K562 (cell line): Measurements from ENCODE around the gene ZC3H8. TPM values are rescaled to one million over a fixed set of nuclear protein-coding genes. Genes with fewer than 3 reads are reported as not detected.

Source experiments
- AFF4 ChIP-seq: sonication (generic); formaldehyde crosslinking; IDR thresholded peaks from 2 replicates; pipeline ENCODE4 v1.8.0; 2023; ENCODE audit warnings: mild to moderate bottlenecking, missing genetic modification reagents
- CBFA2T3 ChIP-seq: fragments of 450-650 bp; IDR thresholded peaks from 2 replicates; pipeline ENCODE4 v1.6.1; 2017
- CBX3 ChIP-seq, 2 experiments: IDR thresholded peaks; 1 replicate in 1 of 2; 2 replicates in 1 of 2; pipeline ENCODE4 v1.6.1; 2012; ENCODE audit warnings: inconsistent platforms in 2 of 2, low read length in 2 of 2, borderline replicate concordance in 1 of 2, control low read depth in 1 of 2
- CLOCK ChIP-seq: fragments of 250-450 bp; sonication (Bioruptor Pico); IDR thresholded peaks from 2 replicates; pipeline ENCODE4 v1.4.0; 2020; ENCODE audit warnings: mild to moderate bottlenecking, moderate library complexity, borderline replicate concordance
- CTBP1 ChIP-seq: fragments of 450-650 bp; IDR thresholded peaks from 2 replicates; pipeline ENCODE4 v1.6.1; 2016; ENCODE audit warnings: borderline replicate concordance
- GATAD2B ChIP-seq: fragments of 450-650 bp; IDR thresholded peaks from 2 replicates; pipeline ENCODE4 v1.6.1; 2017; ENCODE audit warnings: mild to moderate bottlenecking, borderline replicate concordance
- HNRNPUL1 ChIP-seq: fragments of 200-400 bp; formaldehyde crosslinking; IDR thresholded peaks from 2 replicates; pipeline ENCODE4 v1.6.1; 2017; ENCODE audit warnings: low read length
- MAFG ChIP-seq: fragments of 450-650 bp; conservative IDR thresholded peaks from 2 replicates; pipeline ENCODE4 v1.6.1; 2016; ENCODE audit warnings: missing genetic modification characterization, missing compliant biosample characterization
- SAFB2 ChIP-seq: fragments of 200-400 bp; formaldehyde crosslinking; IDR thresholded peaks from 2 replicates; pipeline ENCODE4 v1.6.1; 2018; ENCODE audit warnings: borderline replicate concordance, low read length, low read depth, moderate library complexity; ENCODE audit not compliant: severe bottlenecking
- SMAD4 ChIP-seq: fragments of 250-450 bp; sonication (Bioruptor Pico); conservative IDR thresholded peaks from 2 replicates; pipeline ENCODE4 v1.8.0; 2021; ENCODE audit warnings: inconsistent platforms, mild to moderate bottlenecking, moderate library complexity
- SMARCA4 ChIP-seq: fragments of 450-650 bp; IDR thresholded peaks from 2 replicates; pipeline ENCODE4 v1.6.1; 2016
- SREBF2 ChIP-seq: sonication (generic); formaldehyde crosslinking; IDR thresholded peaks from 2 replicates; pipeline ENCODE4 v1.4.0; 2020; ENCODE audit warnings: mild to moderate bottlenecking, missing genetic modification reagents
- TFE3 ChIP-seq: fragments of 450-650 bp; formaldehyde crosslinking; IDR thresholded peaks from 2 replicates; pipeline ENCODE4 v1.4.0; 2020; ENCODE audit warnings: mild to moderate bottlenecking, mixed read lengths
- TOE1 ChIP-seq, 2 experiments: fragments of 450-650 bp in 1 of 2; sonication (generic) in 1 of 2; formaldehyde crosslinking in 1 of 2; IDR thresholded peaks; 2 replicates each; pipeline versions ENCODE4 v1.7.1 to v1.8.0; 2016 to 2022; ENCODE audit warnings: borderline replicate concordance in 2 of 2, mild to moderate bottlenecking in 2 of 2, antibody characterized with exemption in 1 of 2, inconsistent platforms in 1 of 2, low read depth in 1 of 2, missing genetic modification reagents in 1 of 2, moderate library complexity in 1 of 2
- USF2 ChIP-seq: sonication (generic); formaldehyde crosslinking; IDR thresholded peaks from 2 replicates; pipeline ENCODE4 v1.5.0; 2020; ENCODE audit warnings: missing genetic modification reagents
- ZKSCAN8 ChIP-seq: fragments of 200-800 bp; sonication (Bioruptor generic); IDR thresholded peaks from 2 replicates; pipeline ENCODE4 v1.6.1; 2016; ENCODE audit warnings: missing genetic modification characterization, missing compliant biosample characterization
- polyA plus RNA-seq, 8 experiments: library from polyadenylated mRNA; depleted of rRNA in 4 of 8; stranded (reverse) in 5 of 8; unstranded in 3 of 8; fragments of >200 nt; fragmentation: Nextera tagmentation in 2 of 8; fragmentation: Illumina TruSeq in 1 of 8; extraction: Ambion mirVana in 2 of 8; extraction: Trizol in 1 of 8; gene quantifications; 2 replicates each; pipeline versions ENCODE4 v1.2.1 to v1.2.3, GENCODE V29; 2011 to 2014; ENCODE audit warnings: inconsistent platforms in 1 of 8, missing spikeins in 1 of 8
- total RNA-seq, 7 experiments: library from RNA; depleted of rRNA in 6 of 7; stranded (reverse); fragments of >200 nt in 6 of 7; fragmentation: Illumina TruSeq in 2 of 7; extraction: Trizol in 2 of 7; gene quantifications; 2 replicates each; pipeline versions ENCODE4 v1.2.1 to v1.2.3, GENCODE V29; 2011 to 2021; ENCODE audit warnings: low replicate concordance in 1 of 7

ZC3H8 gene
- total and polyA plus RNA-seq, 9 of the 15 experiments (the other 6 are each of a cell fraction or from before 2014, with no cell fraction given), result 11.6 to 41.5 (median 27.5) TPM

- TF ChIP-seq CLOCK (CRISPR knock-in tag), result 0 out of 2 replicates have a peak, but pooled peaks have one; percentile 71
- no peak for TF ChIP-seq HNRNPUL1
- TF ChIP-seq ZKSCAN8 (CRISPR knock-in tag), result 0 out of 2 replicates have a peak, but pooled peaks have one; percentile 53
- TF ChIP-seq SAFB2, result no peak
- peak; percentile 41; the same call in 1 of the 2 replicates for TF ChIP-seq TFE3 (CRISPR knock-in tag)
- peak; percentile 71 for TF ChIP-seq SMARCA4
- TF ChIP-seq USF2 (CRISPR knock-in tag), result peak; percentile 18; the same call in 1 of the 2 replicates
- TF ChIP-seq GATAD2B, result peak; percentile 50; the same call in 1 of the 2 replicates
- no peak for TF ChIP-seq AFF4 (CRISPR knock-in tag)
- peak; percentile 51 for TF ChIP-seq TOE1 (IDR thresholded peaks at IDR 0.05; ENCODE audit: borderline replicate concordance)
- no peak for TF ChIP-seq TOE1 (CRISPR knock-in tag; IDR thresholded peaks at IDR 0.05; ENCODE audit: borderline replicate concordance, low read depth)
- TF ChIP-seq CTBP1, result peak; percentile 42; the same call in 1 of the 2 replicates
- no peak for TF ChIP-seq SREBF2
- 0 out of 2 replicates have a peak, but pooled peaks have one; percentile 13 for TF ChIP-seq MAFG (tag)
- TF ChIP-seq CBX3 (IDR thresholded peaks at IDR 0.05; ENCODE audit: borderline replicate concordance in 1 of 2, low read length in 2 of 2), result peak in 1 of 2 experiments; percentile 67; a peak in 1 of 3 replicates
- TF ChIP-seq SMAD4 (CRISPR knock-in tag), result peak; percentile 86
- TF ChIP-seq CBFA2T3, result peak; percentile 69
These were observed 66.8 kb downstream of the ZC3H8 start (continued) for GRCh38 chr2:112187805-112188596.
